H9 (cell line): Measurements from ENCODE around the gene KIAA1614. TPM values are rescaled to one million over a fixed set of nuclear protein-coding genes. Genes with fewer than 3 reads are reported as not detected.

Source experiments
- DNase-seq: peaks from one replicate; pipeline ENCODE4 v3.0.0-alpha.2; 2017
- H2AFZ ChIP-seq: one replicate; pipeline ENCODE4 v1.6.1; 2013; ENCODE audit warnings: mild to moderate bottlenecking, low read length, control low read depth, moderate library complexity
- H2AK5ac ChIP-seq: 2 replicates; pipeline ENCODE4 v1.6.1; 2013; ENCODE audit warnings: low read length, control low read depth, mixed read lengths; ENCODE audit not compliant: insufficient read length
- H2BK120ac ChIP-seq: one replicate; pipeline ENCODE4 v1.6.1; 2013; ENCODE audit warnings: low read depth, mild to moderate bottlenecking, low read length, control low read depth, inconsistent platforms; ENCODE audit not compliant: poor library complexity, severe bottlenecking
- H2BK12ac ChIP-seq: 2 replicates; pipeline ENCODE4 v1.6.1; 2013; ENCODE audit warnings: low read length, control low read depth, mixed read lengths, low read depth; ENCODE audit not compliant: insufficient read length
- H2BK15ac ChIP-seq: 2 replicates; pipeline ENCODE4 v1.6.1; 2013; ENCODE audit warnings: low read depth, low read length, control low read depth
- H2BK20ac ChIP-seq: one replicate; pipeline ENCODE4 v1.6.1; 2013; ENCODE audit warnings: low read depth, mild to moderate bottlenecking, low read length, control low read depth, inconsistent platforms; ENCODE audit not compliant: poor library complexity, severe bottlenecking
- H2BK5ac ChIP-seq: 2 replicates; pipeline ENCODE4 v1.6.1; 2013; ENCODE audit warnings: low read length, control low read depth, mixed read lengths; ENCODE audit not compliant: insufficient read length
- H3K14ac ChIP-seq: 2 replicates; pipeline ENCODE4 v1.6.1; 2013; ENCODE audit warnings: low read length, control low read depth; ENCODE audit not compliant: insufficient read depth
- H3K18ac ChIP-seq: 2 replicates; pipeline ENCODE4 v1.6.1; 2013; ENCODE audit warnings: low read depth, mild to moderate bottlenecking, mixed read lengths, low read length, control low read depth; ENCODE audit not compliant: insufficient read length
- H3K23ac ChIP-seq: 2 replicates; pipeline ENCODE4 v1.6.1; 2013; ENCODE audit warnings: low read length, control low read depth, mixed read lengths, low read depth; ENCODE audit not compliant: insufficient read length
- H3K23me2 ChIP-seq: 2 replicates; pipeline ENCODE4 v1.6.1; 2013; ENCODE audit warnings: low read depth, mild to moderate bottlenecking, mixed read lengths, low read length, control low read depth; ENCODE audit not compliant: insufficient read length, poor library complexity, severe bottlenecking
- H3K27ac ChIP-seq: 2 replicates; pipeline ENCODE4 v1.5.1; 2013; ENCODE audit warnings: low read length, control low read depth, mixed read lengths, low read depth; ENCODE audit not compliant: insufficient read length
- H3K27me3 ChIP-seq: 2 replicates; pipeline ENCODE4 v1.6.1; 2013; ENCODE audit warnings: low read length, control low read depth, inconsistent platforms; ENCODE audit not compliant: insufficient read depth
- H3K4ac ChIP-seq: 2 replicates; pipeline ENCODE4 v1.6.1; 2013; ENCODE audit warnings: low read depth, mild to moderate bottlenecking, control low read depth, inconsistent platforms, low read length, moderate library complexity
- H3K4me1 ChIP-seq: 2 replicates; pipeline ENCODE4 v1.6.1; 2013; ENCODE audit warnings: low read length, control low read depth, inconsistent platforms; ENCODE audit not compliant: insufficient read depth
- H3K4me2 ChIP-seq: 2 replicates; pipeline ENCODE4 v1.6.1; 2013; ENCODE audit warnings: low read length, control low read depth, mixed read lengths; ENCODE audit not compliant: insufficient read length, insufficient read depth
- H3K56ac ChIP-seq: 2 replicates; pipeline ENCODE4 v1.6.1; 2013; ENCODE audit warnings: low read depth, mild to moderate bottlenecking, mixed read lengths, low read length, control low read depth; ENCODE audit not compliant: insufficient read length
- H3K79me1 ChIP-seq: 2 replicates; pipeline ENCODE4 v1.6.1; 2013; ENCODE audit warnings: low read depth, mild to moderate bottlenecking, moderate library complexity, low read length, control low read depth, inconsistent platforms; ENCODE audit not compliant: insufficient read depth, poor library complexity, severe bottlenecking
- H3K79me2 ChIP-seq: 2 replicates; pipeline ENCODE4 v1.6.1; 2013; ENCODE audit warnings: low read length, control low read depth, inconsistent platforms; ENCODE audit not compliant: insufficient read depth
- H3K9ac ChIP-seq: 2 replicates; pipeline ENCODE4 v1.6.1; 2013; ENCODE audit warnings: low read length, control low read depth, mixed read lengths; ENCODE audit not compliant: insufficient read length; ENCODE audit errors: extremely low read depth
- H3K9me3 ChIP-seq: one replicate; pipeline ENCODE4 v1.6.1; 2013; ENCODE audit warnings: low read depth, low read length, inconsistent platforms; ENCODE audit not compliant: control insufficient read depth
- H3T11ph ChIP-seq: one replicate; pipeline ENCODE4 v1.6.1; 2013; ENCODE audit warnings: mild to moderate bottlenecking, low read length, control low read depth, inconsistent platforms
- H4K20me1 ChIP-seq: one replicate; pipeline ENCODE4 v1.6.1; 2013; ENCODE audit not compliant: control insufficient read depth, insufficient read length, insufficient read depth
- H4K5ac ChIP-seq: 2 replicates; pipeline ENCODE4 v1.6.1; 2013; ENCODE audit warnings: low read depth, mild to moderate bottlenecking, mixed read lengths, low read length, control low read depth; ENCODE audit not compliant: insufficient read length
- H4K8ac ChIP-seq: replicated peaks from 2 replicates; pipeline ENCODE4 v1.6.1; 2013; ENCODE audit warnings: low read length, control low read depth, mixed read lengths, low read depth; ENCODE audit not compliant: insufficient read length
- H4K91ac ChIP-seq: 2 replicates; pipeline ENCODE4 v1.6.1; 2013; ENCODE audit warnings: low read depth, mild to moderate bottlenecking, moderate library complexity, mixed read lengths, low read length, control low read depth; ENCODE audit not compliant: insufficient read length
- H3K27ac Mint-ChIP-seq, 3 experiments: 2 replicates in 2 of 3; 3 replicates in 1 of 3; pipeline ENCODE4 v1.8.0; 2020 to 2021; ENCODE audit warnings: mixed read lengths in 3 of 3, mild to moderate bottlenecking in 1 of 3, moderate library complexity in 1 of 3
- H3K27me3 Mint-ChIP-seq: 2 replicates; pipeline ENCODE4 v1.8.0; 2021; ENCODE audit warnings: low read depth, mild to moderate bottlenecking, moderate library complexity, mixed read lengths
- H3K36me3 Mint-ChIP-seq, 3 experiments: 2 replicates in 2 of 3; 3 replicates in 1 of 3; pipeline ENCODE4 v1.8.0; 2020 to 2021; ENCODE audit warnings: low read depth in 3 of 3, mixed read lengths in 3 of 3; ENCODE audit not compliant: insufficient read depth in 1 of 3
- H3K4me1 Mint-ChIP-seq, 2 experiments: 2 replicates each; pipeline ENCODE4 v1.8.0; 2020; ENCODE audit warnings: mixed read lengths in 2 of 2
- H3K4me3 Mint-ChIP-seq, 2 experiments: 2 replicates in 1 of 2; 3 replicates in 1 of 2; pipeline ENCODE4 v1.8.0; 2020 to 2021; ENCODE audit warnings: mild to moderate bottlenecking in 2 of 2, mixed read lengths in 2 of 2, moderate library complexity in 1 of 2
- H3K9me3 Mint-ChIP-seq, 2 experiments: 2 replicates in 1 of 2; 3 replicates in 1 of 2; pipeline ENCODE4 v1.8.0; 2020; ENCODE audit warnings: mild to moderate bottlenecking in 2 of 2, mixed read lengths in 2 of 2, moderate library complexity in 1 of 2
- WGBS: extraction: QIAGEN DNeasy Blood & Tissue Kit; methylation state at CpG from one replicate; pipeline ENCODE4 v1.1.7; 2013; ENCODE audit warnings: missing lambda C conversion rate, low lambda C conversion rate, mixed read lengths; ENCODE audit not compliant: insufficient read length; ENCODE audit errors: extremely low coverage; 5-methylcytosine and 5-hydroxymethylcytosine counted together
- total RNA-seq: library from RNA; stranded (reverse); gene quantifications from 2 replicates; pipeline ENCODE4 v1.2.1, GENCODE V29; 2021
- TF ChIP-seq, protein P1 (sequence below): fragments of 200-600 bp; sonication (generic); conservative IDR thresholded peaks from 3 replicates; pipeline ENCODE4 v1.8.0; 2021; ENCODE audit warnings: antibody characterized with exemption, mild to moderate bottlenecking

KIAA1614 gene
- total RNA-seq, 1 experiment from 2014 or later: 1.3 TPM

DNA sequence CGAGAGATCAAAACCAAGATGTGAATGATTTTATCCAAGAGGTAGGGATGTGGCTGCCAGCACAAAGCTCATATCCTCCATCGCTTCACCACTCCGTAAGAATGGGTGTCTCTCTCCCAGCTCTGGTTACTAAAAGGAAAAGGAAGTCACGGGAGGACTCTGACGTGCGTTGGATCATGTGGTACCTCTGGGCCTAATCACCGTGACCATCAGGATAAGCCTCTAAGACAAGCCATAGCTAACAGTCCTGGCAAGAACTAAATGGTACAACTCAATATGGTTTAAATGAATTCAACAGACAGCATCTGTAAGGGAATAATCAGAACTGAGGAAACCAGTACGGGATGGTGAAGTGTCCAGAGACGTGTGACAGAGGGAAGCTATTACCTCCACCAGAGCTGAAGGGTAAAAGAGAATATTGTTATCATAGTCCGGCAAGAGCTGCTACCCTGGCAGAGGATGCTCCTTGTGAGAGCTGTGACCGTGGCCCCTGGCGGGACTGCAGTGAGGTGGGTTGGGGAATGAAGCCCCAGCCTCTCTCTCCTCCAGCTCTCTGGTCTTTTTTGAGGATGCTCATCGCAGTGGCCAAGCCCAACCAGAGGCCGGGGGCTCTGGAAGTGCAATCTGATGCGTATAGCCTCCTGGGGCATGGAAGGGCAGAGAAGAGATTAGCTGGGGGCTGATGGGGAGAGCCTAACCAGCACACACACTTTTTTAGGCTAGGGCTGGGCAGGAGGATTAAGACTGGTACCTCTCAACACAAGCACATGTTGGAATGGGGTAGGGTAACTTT, 54.2 kb downstream of the KIAA1614 start:
- Histone ChIP-seq H4K8ac (no peak overlapping the region), H3K14ac (no peak overlapping the region), H3T11ph (no peak overlapping the region), H3K27me3 (no peaks in the 10 kb centered on the region), H2BK15ac (no peak overlapping the region), H2BK5ac (no peak overlapping the region), H3K9ac (no peak overlapping the region), H3K27ac (no peak overlapping the region), H3K4me2 (no peak overlapping the region), H2BK20ac (no peak overlapping the region), H2AFZ (no peak overlapping the region), H3K79me1 (peaks cover 5% of the 10 kb centered on the region), H4K91ac (no peak overlapping the region), H3K4me1 (no peaks in the 10 kb centered on the region), H2BK120ac (no peak overlapping the region), H2BK12ac (no peak overlapping the region), H3K4ac (no peak overlapping the region), H3K23me2 (no peaks in the 10 kb centered on the region), H3K79me2 (no peaks in the 10 kb centered on the region), H3K9me3 (no peaks in the 10 kb centered on the region), H3K23ac (no peak overlapping the region), H2AK5ac (no peak overlapping the region), H4K5ac (no peak overlapping the region), H3K18ac (no peak overlapping the region), H4K20me1 (no peaks in the 10 kb centered on the region), H3K56ac (no peak overlapping the region)
- no peaks in the 10 kb centered on the region for H3K9me3 Mint-ChIP-seq
- WGBS: no CpG with 5 or more reads among the region's 15 CpGs
- DNase-seq: no peak
- TF ChIP-seq, protein P1, sequence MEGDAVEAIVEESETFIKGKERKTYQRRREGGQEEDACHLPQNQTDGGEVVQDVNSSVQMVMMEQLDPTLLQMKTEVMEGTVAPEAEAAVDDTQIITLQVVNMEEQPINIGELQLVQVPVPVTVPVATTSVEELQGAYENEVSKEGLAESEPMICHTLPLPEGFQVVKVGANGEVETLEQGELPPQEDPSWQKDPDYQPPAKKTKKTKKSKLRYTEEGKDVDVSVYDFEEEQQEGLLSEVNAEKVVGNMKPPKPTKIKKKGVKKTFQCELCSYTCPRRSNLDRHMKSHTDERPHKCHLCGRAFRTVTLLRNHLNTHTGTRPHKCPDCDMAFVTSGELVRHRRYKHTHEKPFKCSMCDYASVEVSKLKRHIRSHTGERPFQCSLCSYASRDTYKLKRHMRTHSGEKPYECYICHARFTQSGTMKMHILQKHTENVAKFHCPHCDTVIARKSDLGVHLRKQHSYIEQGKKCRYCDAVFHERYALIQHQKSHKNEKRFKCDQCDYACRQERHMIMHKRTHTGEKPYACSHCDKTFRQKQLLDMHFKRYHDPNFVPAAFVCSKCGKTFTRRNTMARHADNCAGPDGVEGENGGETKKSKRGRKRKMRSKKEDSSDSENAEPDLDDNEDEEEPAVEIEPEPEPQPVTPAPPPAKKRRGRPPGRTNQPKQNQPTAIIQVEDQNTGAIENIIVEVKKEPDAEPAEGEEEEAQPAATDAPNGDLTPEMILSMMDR: no peak
- H3K36me3 Mint-ChIP-seq: peaks cover 28 to 66% (median 37%) of the 10 kb centered on the region in 3 experiments
- H3K4me3 Mint-ChIP-seq: no peak overlapping the region
- no peaks in the 10 kb centered on the region for H3K27me3 Mint-ChIP-seq
- peak overlapping the region in 1 of 3 experiments; percentile 45; a peak in 1 of 7 replicates for H3K27ac Mint-ChIP-seq
- peaks cover 8 to 9% of the 10 kb centered on the region in 2 experiments; a peak in 2 of 4 replicates for H3K4me1 Mint-ChIP-seq
